Loucy (cell line): ENCODE results near the gene CFAP97.

Experiments used
- H2AFZ ChIP-seq: fragments of 200-600 bp; sonication (generic); 2 replicates; pipeline ENCODE4 v1.6.0; 2016; ENCODE audit warnings: antibody characterized with exemption, mild to moderate bottlenecking, low read length, moderate library complexity
- H3F3A ChIP-seq: fragments of 200-600 bp; 2 replicates; pipeline ENCODE4 v1.6.0; 2016; ENCODE audit warnings: antibody characterized with exemption, low read depth, mild to moderate bottlenecking
- H3K27me3 ChIP-seq: fragments of 200-600 bp; sonication (generic); 2 replicates; pipeline ENCODE4 v1.6.1; 2014; ENCODE audit warnings: low read length, mild to moderate bottlenecking; ENCODE audit not compliant: insufficient read depth, poor library complexity, severe bottlenecking
- H3K36me3 ChIP-seq: fragments of 200-600 bp; sonication (generic); 2 replicates; pipeline ENCODE4 v1.6.1; 2016; ENCODE audit warnings: low read length; ENCODE audit not compliant: insufficient read depth
- H3K4me1 ChIP-seq: fragments of 200-600 bp; sonication (generic); 2 replicates; pipeline ENCODE4 v1.5.1; 2014; ENCODE audit warnings: low read length, mild to moderate bottlenecking; ENCODE audit not compliant: insufficient read depth, poor library complexity, severe bottlenecking
- H3K4me2 ChIP-seq: fragments of 200-600 bp; sonication (generic); 2 replicates; pipeline ENCODE4 v1.6.0; 2014; ENCODE audit warnings: antibody characterized with exemption, low read length, low read depth, mild to moderate bottlenecking; ENCODE audit not compliant: poor library complexity, severe bottlenecking
- H3K4me3 ChIP-seq: fragments of 200-600 bp; sonication (generic); 2 replicates; pipeline ENCODE4 v1.5.1; 2014; ENCODE audit warnings: low read length, mild to moderate bottlenecking, mixed read lengths; ENCODE audit not compliant: poor library complexity, severe bottlenecking
- H3K79me2 ChIP-seq: fragments of 200-600 bp; sonication (generic); 2 replicates; pipeline ENCODE4 v1.6.1; 2014; ENCODE audit warnings: low read length; ENCODE audit not compliant: insufficient read depth
- H3K9ac ChIP-seq: fragments of 200-600 bp; sonication (generic); 2 replicates; pipeline ENCODE4 v1.6.0; 2014; ENCODE audit warnings: mild to moderate bottlenecking, low read depth, low read length, moderate library complexity; ENCODE audit not compliant: poor library complexity, severe bottlenecking
- H3K9me2 ChIP-seq: fragments of 200-600 bp; sonication (generic); replicated peaks from 2 replicates; pipeline ENCODE4 v1.6.1; 2016; ENCODE audit warnings: low read depth, low read length, mixed read lengths
- H3K9me3 ChIP-seq: fragments of 200-600 bp; sonication (generic); 2 replicates; pipeline ENCODE4 v1.6.1; 2014; ENCODE audit warnings: mild to moderate bottlenecking, antibody characterized with exemption, low read length, low read depth; ENCODE audit not compliant: insufficient read depth
- H4K20me1 ChIP-seq: fragments of 200-600 bp; sonication (generic); 2 replicates; pipeline ENCODE4 v1.6.0; 2014; ENCODE audit warnings: antibody characterized with exemption, low read length, mild to moderate bottlenecking; ENCODE audit not compliant: insufficient read depth, poor library complexity, severe bottlenecking
- EZH2phosphoT487 ChIP-seq: fragments of 200-600 bp; IDR thresholded peaks from 2 replicates; pipeline ENCODE4 v1.6.1; 2018; ENCODE audit warnings: antibody characterized with exemption, mild to moderate bottlenecking, moderate library complexity, borderline replicate concordance
- TF ChIP-seq, protein P1 (sequence below): fragments of 200-600 bp; sonication (generic); conservative IDR thresholded peaks from 2 replicates; pipeline ENCODE4 v1.5.1; 2014; ENCODE audit warnings: mild to moderate bottlenecking, antibody characterized with exemption, low read length

Gene CFAP97

DNA sequence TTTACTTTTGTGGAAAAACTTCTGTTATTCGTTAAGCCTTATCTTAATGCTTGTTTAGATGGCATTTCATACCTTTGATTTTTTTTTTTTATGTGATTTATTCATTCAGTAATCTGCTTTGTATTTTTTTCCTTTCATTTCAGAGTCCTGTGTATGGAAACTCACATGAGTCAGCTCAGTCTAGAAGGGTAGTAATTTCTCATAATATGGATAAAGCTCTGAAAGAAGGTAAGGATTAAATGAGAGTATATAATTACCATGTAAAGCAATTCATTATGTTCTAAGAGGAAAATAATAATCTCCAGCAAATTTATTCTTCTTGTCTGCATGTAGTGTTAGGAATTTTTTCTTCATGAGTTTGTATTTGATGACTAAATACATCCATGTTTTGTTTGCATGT is 43.4 kb upstream of the CFAP97 start:
- Histone ChIP-seq H3K79me2 (no peaks in the 10 kb centered on the region), H3K4me3 (no peak overlapping the region), H3K9me3 (no peaks in the 10 kb centered on the region), H3K4me2 (no peak overlapping the region), H2AFZ (no peak overlapping the region), H3K4me1 (no peaks in the 10 kb centered on the region), H3K36me3 (no peaks in the 10 kb centered on the region), H3F3A (no peaks in the 10 kb centered on the region), H3K9ac (no peak overlapping the region), H3K9me2 (no peaks in the 10 kb centered on the region), H3K27me3 (peaks cover 8% of the 10 kb centered on the region), H4K20me1 (no peaks in the 10 kb centered on the region)
- TF ChIP-seq EZH2phosphoT487: no peak
- TF ChIP-seq, protein P1, sequence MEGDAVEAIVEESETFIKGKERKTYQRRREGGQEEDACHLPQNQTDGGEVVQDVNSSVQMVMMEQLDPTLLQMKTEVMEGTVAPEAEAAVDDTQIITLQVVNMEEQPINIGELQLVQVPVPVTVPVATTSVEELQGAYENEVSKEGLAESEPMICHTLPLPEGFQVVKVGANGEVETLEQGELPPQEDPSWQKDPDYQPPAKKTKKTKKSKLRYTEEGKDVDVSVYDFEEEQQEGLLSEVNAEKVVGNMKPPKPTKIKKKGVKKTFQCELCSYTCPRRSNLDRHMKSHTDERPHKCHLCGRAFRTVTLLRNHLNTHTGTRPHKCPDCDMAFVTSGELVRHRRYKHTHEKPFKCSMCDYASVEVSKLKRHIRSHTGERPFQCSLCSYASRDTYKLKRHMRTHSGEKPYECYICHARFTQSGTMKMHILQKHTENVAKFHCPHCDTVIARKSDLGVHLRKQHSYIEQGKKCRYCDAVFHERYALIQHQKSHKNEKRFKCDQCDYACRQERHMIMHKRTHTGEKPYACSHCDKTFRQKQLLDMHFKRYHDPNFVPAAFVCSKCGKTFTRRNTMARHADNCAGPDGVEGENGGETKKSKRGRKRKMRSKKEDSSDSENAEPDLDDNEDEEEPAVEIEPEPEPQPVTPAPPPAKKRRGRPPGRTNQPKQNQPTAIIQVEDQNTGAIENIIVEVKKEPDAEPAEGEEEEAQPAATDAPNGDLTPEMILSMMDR: no peak

DNA sequence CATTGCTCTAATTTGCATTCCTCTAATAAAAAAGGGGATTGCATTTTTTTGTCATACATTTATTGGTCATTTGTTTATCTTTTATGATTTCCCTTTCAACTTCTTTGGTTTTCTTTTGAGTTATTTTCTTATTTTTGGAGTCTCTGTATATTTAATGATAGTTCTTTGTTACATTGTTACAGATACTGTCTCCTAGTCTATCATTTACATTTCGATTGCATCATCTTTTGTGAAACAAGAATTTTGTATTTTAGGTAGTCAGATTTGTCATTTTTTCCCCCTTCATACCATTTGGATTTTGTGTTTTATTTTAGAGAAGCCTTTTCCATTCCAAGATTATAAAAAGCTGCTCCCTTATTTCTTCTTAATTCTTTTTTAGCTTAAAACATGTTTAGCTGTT is 42.7 kb upstream of the CFAP97 start:
- no peaks in the 10 kb centered on the region for H3K79me2 ChIP-seq
- no peak overlapping the region for H3K4me2 ChIP-seq
- no peak overlapping the region for H3K9ac ChIP-seq

DNA sequence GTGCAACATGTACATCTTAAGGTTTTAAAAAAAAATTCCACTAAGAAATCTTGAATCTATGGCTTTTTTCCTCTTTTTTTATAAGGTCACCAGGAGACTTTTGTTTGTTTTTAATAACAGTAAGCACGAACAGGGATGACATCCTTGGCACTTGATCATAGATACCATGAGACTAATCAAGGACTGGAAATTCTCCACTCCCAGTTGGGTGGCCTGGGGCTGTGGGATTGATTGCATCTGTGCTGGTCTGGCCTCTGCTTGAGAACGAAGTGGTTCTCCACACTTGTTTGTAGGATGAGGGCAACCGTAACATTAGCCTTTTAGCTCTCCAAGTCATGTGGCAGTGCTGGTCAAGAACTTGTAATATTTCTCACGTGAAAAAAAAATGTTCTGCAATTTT is 41.0 kb upstream of the CFAP97 start:
- Histone ChIP-seq H3K9me2 (no peaks in the 10 kb centered on the region), H3K4me3 (no peak overlapping the region), H3F3A (no peaks in the 10 kb centered on the region), H3K9me3 (no peaks in the 10 kb centered on the region), H3K36me3 (no peaks in the 10 kb centered on the region), H3K4me1 (no peaks in the 10 kb centered on the region), H3K79me2 (no peaks in the 10 kb centered on the region), H3K9ac (no peak overlapping the region), H3K27me3 (peaks cover 8% of the 10 kb centered on the region), H3K4me2 (no peak overlapping the region), H2AFZ (no peak overlapping the region), H4K20me1 (no peaks in the 10 kb centered on the region)
- TF ChIP-seq, protein P1: no peak
- no peak for TF ChIP-seq EZH2phosphoT487

More for the DNA sequence above, 42.7 kb upstream of the CFAP97 start:
- no peaks in the 10 kb centered on the region for H3K9me2 ChIP-seq
- TF ChIP-seq, protein P1: no peak
- no peak for TF ChIP-seq EZH2phosphoT487
- no peaks in the 10 kb centered on the region for H3F3A ChIP-seq
- H3K27me3 ChIP-seq: peaks cover 8% of the 10 kb centered on the region
- no peaks in the 10 kb centered on the region for H4K20me1 ChIP-seq
- no peak overlapping the region for H2AFZ ChIP-seq
- no peaks in the 10 kb centered on the region for H3K4me1 ChIP-seq
- no peaks in the 10 kb centered on the region for H3K36me3 ChIP-seq
- no peak overlapping the region for H3K4me3 ChIP-seq
- H3K9me3 ChIP-seq: no peaks in the 10 kb centered on the region
